Neural crest cell (in vitro differentiated cells): ENCODE measurements around the gene MAPKAPK5. TPM values are rescaled to one million over a fixed set of nuclear protein-coding genes. Genes with fewer than 3 reads are reported as not detected.
"Not testable (repeated sequence)": the region's sequence is repeated elsewhere in the genome, so short reads cannot be mapped to it uniquely, and the experiment has no call there.

Experiments used
- DNase-seq: peaks from one replicate; pipeline ENCODE4 v3.0.0; 2021; ENCODE audit warnings: low read depth, mixed read lengths, low spot score
- H3K27ac Mint-ChIP-seq: one replicate; pipeline ENCODE4 v1.8.0; 2021; ENCODE audit warnings: mild to moderate bottlenecking, mixed read lengths; ENCODE audit not compliant: unreplicated experiment
- H3K27me3 Mint-ChIP-seq: 2 replicates; pipeline ENCODE4 v1.8.0; 2021; ENCODE audit warnings: low read depth, mild to moderate bottlenecking, mixed read lengths
- H3K36me3 Mint-ChIP-seq: 2 replicates; pipeline ENCODE4 v1.8.0; 2021; ENCODE audit warnings: low read depth, mild to moderate bottlenecking, mixed read lengths
- H3K4me1 Mint-ChIP-seq: 2 replicates; pipeline ENCODE4 v1.8.0; 2021; ENCODE audit warnings: mixed read lengths
- H3K4me3 Mint-ChIP-seq: one replicate; pipeline ENCODE4 v1.8.0; 2021; ENCODE audit warnings: mild to moderate bottlenecking, mixed read lengths
- H3K9me3 Mint-ChIP-seq: 2 replicates; pipeline ENCODE4 v1.8.0; 2021; ENCODE audit warnings: mixed read lengths
- CTCF ChIP-seq: fragments of 200-600 bp; sonication (generic); conservative IDR thresholded peaks from 2 replicates; pipeline ENCODE4 v1.5.0; 2021; ENCODE audit warnings: antibody characterized with exemption, mild to moderate bottlenecking
- total RNA-seq: library from RNA; stranded (reverse); gene quantifications from 2 replicates; pipeline ENCODE4 v1.2.1, GENCODE V29; 2021

The MAPKAPK5 gene
- total RNA-seq, 1 donor from 2014 or later: 83.1 TPM

GRCh38 chr12:111927346-111927745 is 85.3 kb downstream of the MAPKAPK5 start:
- H3K36me3 Mint-ChIP-seq: no peaks in the 10 kb centered on the region
- no peak overlapping the region for H3K27ac Mint-ChIP-seq
- no peaks in the 10 kb centered on the region for H3K9me3 Mint-ChIP-seq
- H3K4me1 Mint-ChIP-seq: no peaks in the 10 kb centered on the region
- no peak for TF ChIP-seq CTCF
- no peaks in the 10 kb centered on the region for H3K27me3 Mint-ChIP-seq
- DNase-seq: no peak
- H3K4me3 Mint-ChIP-seq: no peak overlapping the region

GRCh38 chr12:111932241-111932640 is 90.2 kb downstream of the MAPKAPK5 start:
- Mint-ChIP-seq H3K4me3 (no peak overlapping the region), H3K36me3 (no peaks in the 10 kb centered on the region), H3K9me3 (no peaks in the 10 kb centered on the region), H3K27me3 (no peaks in the 10 kb centered on the region), H3K4me1 (no peaks in the 10 kb centered on the region), H3K27ac (no peak overlapping the region)
- TF ChIP-seq CTCF: no peak
- DNase-seq: no peak

- H3K36me3 Mint-ChIP-seq: no peaks in the 10 kb centered on the region
- H3K9me3 Mint-ChIP-seq: no peaks in the 10 kb centered on the region
- H3K27me3 Mint-ChIP-seq: no peaks in the 10 kb centered on the region
- no peaks in the 10 kb centered on the region for H3K4me1 Mint-ChIP-seq
- TF ChIP-seq CTCF: no peak
- no peak overlapping the region for H3K4me3 Mint-ChIP-seq
- H3K27ac Mint-ChIP-seq: no peak overlapping the region
- DNase-seq: no peak
Measured at GRCh38 chr12:111936869-111937268, 94.8 kb downstream of the MAPKAPK5 start.

DNA sequence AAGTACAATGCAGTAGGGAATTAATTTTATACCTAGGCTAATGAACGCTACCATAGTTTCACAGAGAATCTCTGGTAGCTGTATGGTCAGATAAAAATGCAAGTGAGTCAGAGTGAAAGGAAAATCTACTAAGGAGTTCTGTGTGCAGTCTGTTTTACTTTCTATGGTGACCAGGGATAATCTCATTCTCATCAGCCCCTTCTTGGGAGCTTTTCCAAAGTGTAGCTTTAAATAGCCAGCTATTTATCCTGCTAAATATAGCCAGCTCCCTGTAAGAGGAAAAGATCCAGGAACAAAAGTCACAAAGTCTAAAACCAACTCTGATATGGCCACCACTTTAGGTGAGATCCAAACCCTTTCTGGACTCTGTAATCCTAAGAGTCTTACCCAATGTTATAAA is 95.4 kb downstream of the MAPKAPK5 start:
- no peaks in the 10 kb centered on the region for H3K36me3 Mint-ChIP-seq

DNA sequence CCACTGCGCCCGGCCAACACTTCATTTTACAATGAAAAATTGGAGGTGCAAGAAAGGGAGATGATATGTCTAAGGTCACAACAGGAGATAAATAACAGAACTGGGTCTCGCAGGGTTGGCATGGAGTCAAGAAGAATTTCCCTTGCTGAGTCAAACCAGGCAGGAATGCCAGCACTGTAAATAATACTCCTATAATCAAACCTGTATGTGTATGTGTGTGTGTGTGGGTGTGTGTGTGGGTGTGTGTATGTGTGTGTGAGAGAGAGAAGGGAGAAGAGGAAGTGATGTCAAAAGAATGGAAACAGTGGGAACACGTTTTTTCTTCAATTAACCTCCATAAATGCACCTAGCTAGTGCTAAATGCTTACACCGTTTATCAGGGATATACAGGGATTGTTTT is 100.5 kb downstream of the MAPKAPK5 start:
- Mint-ChIP-seq H3K4me3 (no peak overlapping the region), H3K4me1 (no peaks in the 10 kb centered on the region), H3K27me3 (no peaks in the 10 kb centered on the region), H3K36me3 (no peaks in the 10 kb centered on the region), H3K27ac (no peak overlapping the region), H3K9me3 (no peaks in the 10 kb centered on the region)
- no peak for TF ChIP-seq CTCF
- no peak for DNase-seq

More for the DNA sequence above, 95.4 kb downstream of the MAPKAPK5 start:
- Mint-ChIP-seq H3K27me3 (no peaks in the 10 kb centered on the region), H3K27ac (no peak overlapping the region), H3K4me3 (no peak overlapping the region), H3K4me1 (no peaks in the 10 kb centered on the region), H3K9me3 (no peaks in the 10 kb centered on the region)
- no peak for TF ChIP-seq CTCF
- DNase-seq: no peak

DNA sequence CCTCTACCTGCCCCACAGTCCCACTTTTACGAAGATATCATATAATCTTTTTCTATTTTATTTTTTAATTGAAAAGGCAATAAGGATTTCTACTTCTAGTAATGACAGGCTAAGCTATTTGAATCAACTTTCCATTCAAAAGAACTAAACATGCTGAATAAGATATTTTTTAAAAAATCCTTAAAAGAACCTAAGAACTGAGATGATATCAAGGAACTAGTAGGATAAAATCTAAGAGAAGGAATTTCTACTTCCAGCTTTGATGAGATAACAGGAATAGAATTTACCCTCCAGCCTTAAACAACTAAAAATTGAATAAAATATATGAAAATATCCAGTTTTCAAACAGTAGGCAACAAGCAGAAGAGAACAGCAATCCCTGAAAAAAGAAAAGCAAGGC is 101.9 kb downstream of the MAPKAPK5 start:
- no peak for DNase-seq
- Mint-ChIP-seq H3K36me3 (no peaks in the 10 kb centered on the region), H3K9me3 (no peaks in the 10 kb centered on the region), H3K27me3 (no peaks in the 10 kb centered on the region), H3K4me1 (no peaks in the 10 kb centered on the region), H3K4me3 (no peak overlapping the region), H3K27ac (no peak overlapping the region)
- TF ChIP-seq CTCF: no peak

DNA sequence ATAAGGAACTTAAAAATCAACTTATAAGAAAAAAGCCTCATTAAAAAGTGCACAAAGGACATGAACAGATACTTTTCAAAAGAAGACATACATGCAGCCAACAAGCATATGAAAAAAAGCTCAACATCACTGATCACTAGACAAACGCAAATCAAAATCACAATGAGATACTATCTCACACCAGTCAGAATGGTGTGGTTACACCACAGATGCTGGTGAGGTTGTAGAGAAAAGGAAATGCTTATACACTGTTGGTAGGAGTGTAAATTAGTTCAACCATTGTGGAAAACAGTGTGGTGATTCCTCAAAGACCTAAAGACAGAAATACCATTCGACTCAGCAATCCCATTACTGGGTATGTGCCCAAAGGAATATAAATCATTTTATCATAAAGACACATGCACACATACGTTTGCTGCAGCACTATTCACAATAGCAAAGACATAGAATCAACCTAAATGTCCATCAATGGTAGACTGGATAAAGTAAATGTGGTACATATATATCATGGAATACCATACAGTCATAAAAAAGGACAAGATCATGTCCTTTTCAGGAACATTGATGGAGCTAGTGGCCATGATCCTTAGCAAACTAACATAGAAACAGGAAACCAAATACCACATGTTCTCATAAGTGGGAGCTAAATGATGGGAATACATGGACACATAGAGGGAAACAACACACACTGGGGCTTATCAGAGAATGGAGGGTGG is 109.1 kb downstream of the MAPKAPK5 start:
- not testable (repeated sequence) for H3K27ac Mint-ChIP-seq, H3K4me1 Mint-ChIP-seq, H3K4me3 Mint-ChIP-seq, H3K27me3 Mint-ChIP-seq, DNase-seq, H3K9me3 Mint-ChIP-seq
- H3K36me3 Mint-ChIP-seq: peaks cover 20% of the 10 kb centered on the region
